GM19395 (cell line): Measurements from ENCODE around the gene FRMD4A.
"Not testable (repeated sequence)": the region's sequence is repeated elsewhere in the genome, so short reads cannot be mapped to it uniquely, and the experiment has no call there.

ENCODE experiments used
- ATAC-seq: cut with Tn5 transposase; IDR thresholded peaks from one replicate; pipeline ENCODE4 v1.9.1; 2021; ENCODE audit warnings: mild to moderate bottlenecking, moderate library complexity; ENCODE audit not compliant: unreplicated experiment

Gene FRMD4A

DNA sequence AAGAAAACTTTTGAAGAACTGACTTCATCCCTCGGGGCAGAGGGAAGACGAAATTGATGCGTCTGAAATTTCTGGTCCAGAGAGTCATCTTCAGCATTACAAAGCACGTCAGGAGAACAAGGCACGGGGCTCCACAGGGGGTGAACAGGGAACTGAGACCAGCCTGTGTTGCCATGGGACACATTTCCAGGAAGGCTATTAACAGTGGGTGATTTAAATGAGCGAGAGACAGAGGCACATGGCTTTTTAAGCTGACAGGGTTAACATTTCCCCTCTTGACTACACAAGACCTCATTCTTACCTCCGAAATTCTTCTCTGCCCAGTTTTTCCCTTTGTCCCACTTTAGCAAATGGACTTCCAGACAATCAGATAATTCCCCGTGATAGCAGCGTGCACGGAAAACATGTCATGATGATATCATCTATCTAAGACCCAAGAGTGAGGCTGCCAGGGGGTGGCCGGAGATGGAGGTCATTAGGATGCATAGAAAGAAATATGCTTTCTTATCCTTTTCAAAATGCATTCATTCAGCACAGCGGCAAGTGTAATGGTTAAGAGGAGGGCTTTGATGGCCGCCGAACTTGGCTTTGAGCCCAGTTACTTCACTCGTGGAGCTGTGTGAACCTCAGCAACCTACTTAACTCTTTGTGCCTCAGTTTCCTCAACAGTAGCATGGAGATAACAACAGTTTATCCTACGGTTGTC is 496.0 kb downstream of the FRMD4A start:
- ATAC-seq: no peak

GRCh38 chr10:13831711-13832141 is 499.0 kb downstream of the FRMD4A start:
- peak; percentile 77 for ATAC-seq

GRCh38 chr10:13830385-13830784 is 500.3 kb downstream of the FRMD4A start:
- ATAC-seq: no peak

GRCh38 chr10:13829790-13830189 is 500.9 kb downstream of the FRMD4A start:
- ATAC-seq: no peak

DNA sequence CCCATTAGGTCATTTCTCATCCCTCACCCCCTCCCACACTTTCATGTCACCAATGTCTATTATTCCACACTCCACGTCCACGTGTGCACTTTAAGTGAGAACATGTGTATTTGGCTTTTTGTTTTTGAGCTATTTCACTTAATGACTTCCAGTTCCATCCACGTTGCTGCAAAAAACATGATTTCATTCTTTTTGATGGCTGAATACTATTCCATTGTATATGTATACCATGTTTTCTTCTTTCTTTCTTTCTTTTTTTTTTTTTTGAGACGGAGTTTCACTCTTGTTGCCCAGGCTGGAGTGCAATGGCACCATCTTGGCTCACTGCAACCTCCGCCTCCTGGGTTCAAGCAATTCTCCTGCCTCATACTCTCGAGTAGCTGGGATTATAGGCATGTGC is 502.4 kb downstream of the FRMD4A start:
- ATAC-seq: not testable (repeated sequence)

- ATAC-seq: no peak
Measured at GRCh38 chr10:13827076-13827797, 503.5 kb downstream of the FRMD4A start.

GRCh38 chr10:13823709-13824405 is 506.9 kb downstream of the FRMD4A start:
- no peak for ATAC-seq

DNA sequence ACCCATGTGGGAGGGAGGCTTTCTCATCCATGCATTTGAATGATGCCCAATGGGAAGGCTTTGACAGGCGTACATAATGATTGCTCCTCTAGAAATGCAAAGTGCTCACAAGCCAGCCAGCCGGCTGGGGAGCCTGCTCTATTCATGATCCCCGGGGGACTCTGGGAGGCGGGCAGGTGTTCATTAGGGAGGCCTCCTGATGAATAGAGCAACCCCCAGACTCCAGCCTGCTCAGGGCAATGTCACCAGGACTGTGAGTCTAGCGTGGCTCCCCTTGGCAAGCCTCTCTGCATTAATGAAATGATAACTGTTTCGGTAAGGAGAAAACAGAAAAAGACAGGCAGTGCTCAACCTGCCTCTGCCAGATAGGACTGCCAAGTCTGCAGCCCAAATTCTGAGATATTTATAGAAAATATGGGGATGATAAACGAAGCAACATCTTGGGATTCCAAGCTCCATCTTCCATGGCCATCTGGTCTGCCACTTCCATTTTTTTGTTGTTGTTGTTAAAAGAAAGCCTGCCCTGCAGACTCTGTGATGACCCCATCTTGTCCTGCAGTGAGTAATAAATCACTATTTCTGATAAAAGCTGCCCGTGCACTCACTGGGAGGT is 507.5 kb downstream of the FRMD4A start:
- ATAC-seq: no peak

- ATAC-seq: no peak
Measured at GRCh38 chr10:13822490-13822889, 508.2 kb downstream of the FRMD4A start.

GRCh38 chr10:13820964-13821337 is 509.8 kb downstream of the FRMD4A start:
- ATAC-seq: no peak

GRCh38 chr10:13820119-13820963 is 510.4 kb downstream of the FRMD4A start:
- no peak for ATAC-seq

- no peak for ATAC-seq
Measured at GRCh38 chr10:13816195-13816925, 514.4 kb downstream of the FRMD4A start.

GRCh38 chr10:13815756-13816155 is 515.0 kb downstream of the FRMD4A start:
- ATAC-seq: no peak

DNA sequence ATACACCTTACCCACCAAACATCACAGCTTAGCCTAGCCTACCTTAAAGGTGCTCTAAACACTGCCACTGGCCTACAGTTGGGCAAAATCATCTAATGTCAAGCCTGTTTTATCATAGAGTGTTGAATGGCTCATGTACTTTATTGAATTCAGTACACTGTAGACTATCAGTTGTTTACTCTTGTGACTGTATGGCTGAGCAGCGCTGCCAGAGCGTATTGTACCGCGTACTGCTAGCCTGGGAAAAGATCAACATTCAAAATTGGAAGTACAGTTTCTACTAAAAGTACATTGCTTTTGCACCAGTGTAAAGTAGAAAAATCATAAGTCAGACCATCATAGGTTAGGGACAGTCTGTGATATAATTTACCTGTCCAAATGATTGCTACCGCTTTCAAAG is 517.2 kb downstream of the FRMD4A start:
- ATAC-seq: no peak

GRCh38 chr10:13812804-13813203 is 517.9 kb downstream of the FRMD4A start:
- ATAC-seq: no peak

DNA sequence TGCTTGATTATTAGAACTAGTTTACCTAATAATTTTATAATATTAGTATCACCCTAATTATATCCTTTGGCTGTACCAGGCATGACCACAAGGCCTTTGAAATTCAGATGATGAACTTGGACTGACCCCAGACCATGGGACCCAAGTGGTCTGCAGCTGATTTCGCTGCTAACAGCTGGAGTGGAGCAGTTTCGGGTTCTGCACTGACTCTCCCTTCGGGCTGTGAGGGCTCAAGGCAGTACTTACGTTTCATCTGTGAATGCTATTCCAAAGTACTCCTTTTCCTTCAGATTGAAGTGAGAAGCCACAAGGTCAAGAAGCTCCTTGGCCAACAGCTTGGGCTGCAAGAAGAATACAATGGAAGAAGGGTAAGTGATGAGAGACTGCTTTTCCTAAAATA is 520.2 kb downstream of the FRMD4A start:
- no peak for ATAC-seq

- ATAC-seq: no peak
Measured at GRCh38 chr10:13809427-13809826, 521.3 kb downstream of the FRMD4A start.

GRCh38 chr10:13808556-13809391 is 522.0 kb downstream of the FRMD4A start:
- no peak for ATAC-seq

DNA sequence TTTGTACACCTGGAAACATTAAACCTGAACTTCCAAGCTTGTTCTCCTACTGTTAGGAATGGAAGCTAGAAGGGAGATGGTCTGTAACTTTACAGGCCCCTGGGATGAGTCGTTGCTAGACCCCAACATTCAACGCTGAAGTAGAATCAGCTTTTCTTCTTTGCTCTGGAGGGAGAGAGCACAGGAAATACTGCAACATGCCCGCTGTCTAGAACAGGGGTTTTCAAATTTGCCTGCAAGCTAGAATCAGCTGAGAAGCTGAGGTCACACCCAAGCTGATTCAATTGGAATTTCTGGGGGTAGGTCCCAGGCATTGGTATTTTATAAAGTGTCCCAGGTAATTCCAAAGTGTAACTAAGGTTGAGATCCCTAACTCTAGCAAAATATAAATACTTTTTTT is 524.3 kb downstream of the FRMD4A start:
- ATAC-seq: no peak
